BJ (cell line): ENCODE data around the gene BRINP2. TPM values are rescaled to one million over a fixed set of nuclear protein-coding genes. Genes with fewer than 3 reads are reported as not detected.

Source experiments
- CTCF ChIA-PET: fragments of 350-600 bp; formaldehyde crosslinking; extraction: SDS; loops from one replicate; lab custom pipeline; 2021; ENCODE audit warnings: antibody characterized with exemption, inconsistent platforms; lab: Yijun Ruan, JAX
- POLR2A ChIA-PET: fragments of 300-600 bp; sonication (Branson Sonifier 250); formaldehyde crosslinking; extraction: SDS; loops from one replicate; lab custom pipeline; 2021; ENCODE audit warnings: antibody characterized with exemption; lab: Charles Lee
- DNase-seq: peaks from one replicate; pipeline ENCODE4 v3.0.0-alpha.2; 2011; ENCODE audit warnings: low read depth
- H3K27me3 ChIP-seq: 2 replicates; pipeline ENCODE4 v1.6.0; 2011; ENCODE audit warnings: low read length; ENCODE audit not compliant: control insufficient read depth, insufficient read depth
- H3K36me3 ChIP-seq: 2 replicates; pipeline ENCODE4 v1.5.1; 2011; ENCODE audit warnings: low read length; ENCODE audit not compliant: control insufficient read depth, insufficient read depth
- H3K4me3 ChIP-seq: 2 replicates; pipeline ENCODE4 v1.5.1; 2011; ENCODE audit warnings: low read depth, mild to moderate bottlenecking, control low read depth, low read length
- CTCF ChIP-seq: IDR thresholded peaks from 2 replicates; pipeline ENCODE4 v1.5.1; 2011; ENCODE audit warnings: low read depth, mild to moderate bottlenecking, control low read depth, inconsistent platforms, low read length, moderate library complexity; ENCODE audit not compliant: insufficient read depth
- polyA plus RNA-seq: library from polyadenylated mRNA; depleted of rRNA; stranded (reverse); fragments of >200 nt; gene quantifications from 2 replicates; pipeline ENCODE4 v1.2.3, GENCODE V29; 2011

Gene BRINP2
- polyA plus RNA-seq, 1 experiment: 0.02 TPM

- ChIA-PET POLR2A (no interaction called here), CTCF (no interaction called here)
- DNase-seq: no peak
- Histone ChIP-seq H3K36me3 (no peaks in the 10 kb centered on the region), H3K27me3 (no peaks in the 10 kb centered on the region; the same call in 1 of the 2 replicates), H3K4me3 (no peak overlapping the region)
- TF ChIP-seq CTCF: no peak
These were observed 35.5 kb upstream of the BRINP2 start for GRCh38 chr1:177135250-177135649.

GRCh38 chr1:177137814-177138213, 32.9 kb upstream of the BRINP2 start:
- H3K36me3 ChIP-seq: no peaks in the 10 kb centered on the region
- POLR2A ChIA-PET: no interaction called here
- no peak for TF ChIP-seq CTCF
- no peak overlapping the region for H3K4me3 ChIP-seq
- no peaks in the 10 kb centered on the region for H3K27me3 ChIP-seq
- CTCF ChIA-PET: no interaction called here
- no peak for DNase-seq

GRCh38 chr1:177138347-177138746, 32.4 kb upstream of the BRINP2 start:
- no peak for TF ChIP-seq CTCF
- Histone ChIP-seq H3K27me3 (no peaks in the 10 kb centered on the region), H3K36me3 (no peaks in the 10 kb centered on the region), H3K4me3 (no peak overlapping the region)
- ChIA-PET CTCF (no interaction called here), POLR2A (no interaction called here)
- no peak for DNase-seq

- H3K36me3 ChIP-seq: no peaks in the 10 kb centered on the region
- ChIA-PET CTCF (no interaction called here), POLR2A (no interaction called here)
- no peak overlapping the region for H3K4me3 ChIP-seq
- no peak for DNase-seq
- no peak for TF ChIP-seq CTCF
- no peaks in the 10 kb centered on the region for H3K27me3 ChIP-seq
These were observed 28.7 kb upstream of the BRINP2 start for GRCh38 chr1:177142010-177142409.

- ChIA-PET POLR2A (no interaction called here), CTCF (no interaction called here)
- no peak overlapping the region for H3K4me3 ChIP-seq
- no peaks in the 10 kb centered on the region for H3K36me3 ChIP-seq
- H3K27me3 ChIP-seq: no peaks in the 10 kb centered on the region
- DNase-seq: no peak
- no peak for TF ChIP-seq CTCF
These were observed 27.9 kb upstream of the BRINP2 start for GRCh38 chr1:177142791-177143271.
